HFFc6 (cell line): ENCODE results near the gene LUZP2. TPM values are rescaled to one million over a fixed set of nuclear protein-coding genes. Genes with fewer than 3 reads are reported as not detected.

Experiments used
- DNase-seq: peaks from one replicate; pipeline ENCODE4 v3.0.0-alpha.2; 2018
- H3K27ac Mint-ChIP-seq: 2 replicates; pipeline ENCODE4 v1.8.0; 2020; ENCODE audit warnings: mild to moderate bottlenecking, mixed read lengths
- H3K27me3 Mint-ChIP-seq: 2 replicates; pipeline ENCODE4 v1.8.0; 2021; ENCODE audit warnings: mild to moderate bottlenecking, moderate library complexity, mixed read lengths; ENCODE audit not compliant: insufficient read depth
- H3K36me3 Mint-ChIP-seq: 2 replicates; pipeline ENCODE4 v1.8.0; 2021; ENCODE audit warnings: low read depth, mixed read lengths
- H3K4me1 Mint-ChIP-seq: 2 replicates; pipeline ENCODE4 v1.8.0; 2020; ENCODE audit warnings: low read depth, mixed read lengths
- H3K4me3 Mint-ChIP-seq: 2 replicates; pipeline ENCODE4 v1.8.0; 2020; ENCODE audit warnings: mild to moderate bottlenecking, moderate library complexity, mixed read lengths
- H3K9me3 Mint-ChIP-seq: 2 replicates; pipeline ENCODE4 v1.8.0; 2020; ENCODE audit warnings: mild to moderate bottlenecking, mixed read lengths
- CTCF ChIP-seq: fragments of 200-600 bp; sonication (generic); IDR thresholded peaks from 2 replicates; pipeline ENCODE4 v1.5.0; 2021; ENCODE audit warnings: antibody characterized with exemption, mild to moderate bottlenecking
- total RNA-seq, 6 experiments: library from RNA; stranded (reverse); fragmentation: NEBNext Ultra II Directional; extraction: Animal tissue kit (Norgen Biotek cat#: 25700); gene quantifications; 2 replicates in 1 of 6; 3 replicates in 5 of 6; pipeline ENCODE4 v1.2.3, GENCODE V29; 2021

LUZP2 gene
- total RNA-seq, 6 experiments from 2014 or later = not detected

- Mint-ChIP-seq H3K27ac (no peak overlapping the region), H3K27me3 (no peaks in the 10 kb centered on the region), H3K4me1 (peaks cover 13% of the 10 kb centered on the region; the same call in 1 of the 2 replicates), H3K4me3 (no peak overlapping the region), H3K36me3 (no peaks in the 10 kb centered on the region), H3K9me3 (peaks cover 10% of the 10 kb centered on the region; the same call in 1 of the 2 replicates)
- no peak for DNase-seq
- no peak for TF ChIP-seq CTCF
Measured at GRCh38 chr11:24637520-24637919, 140.7 kb downstream of the LUZP2 start.

DNA sequence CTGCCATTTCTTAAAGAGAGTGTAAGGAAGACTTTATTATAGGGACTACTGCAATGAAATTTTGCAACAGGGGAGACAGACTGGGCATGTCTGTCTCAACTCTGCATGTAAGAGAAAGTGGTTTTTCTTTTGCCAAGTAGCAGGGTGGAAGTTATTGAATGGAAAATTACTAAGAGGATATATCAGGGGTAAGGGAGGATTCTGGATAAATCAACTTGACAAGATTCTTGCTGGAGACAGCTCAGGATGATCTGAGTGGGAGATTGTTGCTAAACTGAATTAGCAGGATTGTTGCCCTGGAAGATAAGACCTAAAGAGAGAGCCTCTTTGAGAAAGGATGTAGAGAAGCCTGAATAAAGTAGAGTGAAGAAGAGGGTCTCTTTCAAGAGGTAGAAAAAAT, 145.8 kb downstream of the LUZP2 start:
- Mint-ChIP-seq H3K9me3 (peaks cover 21% of the 10 kb centered on the region; the same call in 1 of the 2 replicates), H3K36me3 (no peaks in the 10 kb centered on the region), H3K27ac (no peak overlapping the region), H3K4me1 (no peaks in the 10 kb centered on the region), H3K4me3 (no peak overlapping the region), H3K27me3 (no peaks in the 10 kb centered on the region)
- no peak for TF ChIP-seq CTCF
- DNase-seq = no peak

GRCh38 chr11:24645563-24645962, 148.7 kb downstream of the LUZP2 start:
- DNase-seq = no peak
- H3K27me3 Mint-ChIP-seq = no peaks in the 10 kb centered on the region; the same call in 1 of the 2 replicates
- peaks cover 26% of the 10 kb centered on the region; the same call in 1 of the 2 replicates for H3K9me3 Mint-ChIP-seq
- H3K27ac Mint-ChIP-seq = no peak overlapping the region
- no peaks in the 10 kb centered on the region for H3K36me3 Mint-ChIP-seq
- no peak for TF ChIP-seq CTCF
- no peak overlapping the region for H3K4me3 Mint-ChIP-seq
- H3K4me1 Mint-ChIP-seq = no peaks in the 10 kb centered on the region

- Mint-ChIP-seq H3K27ac (no peak overlapping the region), H3K4me1 (no peaks in the 10 kb centered on the region), H3K36me3 (no peaks in the 10 kb centered on the region), H3K27me3 (no peaks in the 10 kb centered on the region; the same call in 1 of the 2 replicates), H3K4me3 (no peak overlapping the region), H3K9me3 (peaks cover 8% of the 10 kb centered on the region; the same call in 1 of the 2 replicates)
- no peak for DNase-seq
- TF ChIP-seq CTCF = no peak
Measured at GRCh38 chr11:24651873-24652272, 155.0 kb downstream of the LUZP2 start.

DNA sequence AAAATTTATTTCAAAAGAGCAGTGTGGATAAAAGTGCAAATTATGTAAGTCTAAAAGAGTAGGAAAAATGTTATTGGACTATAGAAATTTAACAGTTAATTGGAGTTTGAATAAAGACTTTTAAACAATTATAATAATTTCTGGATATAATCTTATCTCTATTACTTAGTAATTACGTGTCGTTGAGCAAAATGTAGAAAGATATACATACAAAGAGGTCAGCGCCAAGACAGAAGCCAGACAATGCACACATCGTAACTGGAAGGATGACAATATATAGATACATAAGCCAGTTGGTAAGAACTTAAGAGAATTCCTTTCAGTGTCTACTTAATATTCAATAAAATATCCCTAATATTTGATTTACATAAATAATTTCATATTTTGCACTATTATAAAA, 157.0 kb downstream of the LUZP2 start:
- Mint-ChIP-seq H3K27me3 (no peaks in the 10 kb centered on the region; the same call in 1 of the 2 replicates), H3K9me3 (peaks cover 8% of the 10 kb centered on the region; the same call in 1 of the 2 replicates), H3K4me1 (no peaks in the 10 kb centered on the region), H3K27ac (no peak overlapping the region), H3K36me3 (no peaks in the 10 kb centered on the region), H3K4me3 (no peak overlapping the region)
- no peak for DNase-seq
- no peak for TF ChIP-seq CTCF

DNA sequence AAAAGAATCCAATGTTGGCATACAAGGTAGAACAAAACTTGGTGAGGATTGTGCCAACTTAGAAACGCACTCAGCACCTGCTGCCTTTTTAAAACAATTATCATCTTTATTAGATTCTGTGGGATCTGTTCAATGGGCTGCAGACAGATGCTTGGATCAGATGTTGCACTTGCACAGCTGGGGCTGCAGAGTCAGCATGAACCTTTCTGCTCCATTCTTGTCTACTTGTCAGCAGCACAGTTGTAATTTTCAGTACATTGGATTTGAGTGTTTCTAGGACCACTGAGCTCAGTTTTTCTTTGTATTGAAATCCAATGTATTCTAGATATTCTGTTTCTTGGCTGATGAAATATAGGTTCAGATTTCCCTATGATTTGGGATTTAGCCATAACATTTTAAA, 164.5 kb downstream of the LUZP2 start:
- Mint-ChIP-seq H3K4me3 (no peak overlapping the region), H3K4me1 (no peaks in the 10 kb centered on the region), H3K27me3 (no peaks in the 10 kb centered on the region; the same call in 1 of the 2 replicates), H3K36me3 (no peaks in the 10 kb centered on the region), H3K9me3 (peaks cover 18% of the 10 kb centered on the region), H3K27ac (no peak overlapping the region)
- DNase-seq = no peak
- TF ChIP-seq CTCF = no peak
